Cardiac fibroblast (primary cell): ENCODE data around the gene CALML3.
A peak's percentile ranks its signal among the peaks of the same experiment; 100 is the strongest.

Experiments used
- DNase-seq, 2 donors: peaks; one replicate each; pipeline versions ENCODE4 v3.0.0 to v3.0.0-alpha.2; 2010; ENCODE audit warnings: low read depth in 2 of 2
- H3K4me3 ChIP-seq, 2 donors: replicated peaks in 1 of 2; 1 replicate in 1 of 2; 2 replicates in 1 of 2; pipeline ENCODE4 v1.5.1; 2011; ENCODE audit warnings: low read depth in 2 of 2, low read length in 2 of 2, mild to moderate bottlenecking in 2 of 2, moderate library complexity in 1 of 2
- TF ChIP-seq, protein P1 (sequence below): IDR thresholded peaks from one replicate; pipeline ENCODE4 v1.5.1; 2011; ENCODE audit warnings: low read depth, mild to moderate bottlenecking, low read length, inconsistent platforms

The CALML3 gene

DNA sequence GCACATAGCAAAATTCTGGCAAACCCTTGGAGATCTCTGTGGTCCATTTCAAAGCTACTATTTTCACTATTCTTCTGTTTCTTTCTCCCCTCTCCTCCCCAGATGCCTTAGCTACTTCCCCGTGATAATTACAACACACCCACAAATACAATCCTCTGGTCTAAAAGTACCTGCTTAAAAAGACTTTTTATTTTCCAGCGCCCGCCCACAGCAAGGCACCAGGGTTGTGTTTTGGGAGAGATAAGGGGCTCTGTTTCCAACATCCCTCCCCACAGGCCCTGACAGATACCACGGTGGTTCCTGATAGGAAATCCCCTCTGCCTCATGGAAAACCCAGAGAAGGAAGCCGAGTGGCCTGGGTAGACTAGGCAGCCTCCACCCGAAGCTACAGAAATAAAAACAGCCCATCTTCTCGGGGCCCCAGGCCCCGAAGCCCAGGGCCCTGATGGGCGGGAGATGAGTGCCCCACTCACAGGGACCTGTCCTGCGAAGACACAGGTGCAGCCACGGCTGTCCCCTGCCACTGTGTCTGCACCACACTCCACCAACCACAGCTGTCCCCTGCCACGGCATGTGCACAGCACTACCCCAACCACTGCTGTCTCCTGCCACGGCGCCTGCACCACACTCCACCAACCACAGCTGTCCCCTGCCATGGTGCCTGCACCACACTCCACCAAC lies 45.1 kb upstream of the CALML3 start:
- no peak for DNase-seq
- H3K4me3 ChIP-seq = no peak overlapping the region
- TF ChIP-seq, protein P1, sequence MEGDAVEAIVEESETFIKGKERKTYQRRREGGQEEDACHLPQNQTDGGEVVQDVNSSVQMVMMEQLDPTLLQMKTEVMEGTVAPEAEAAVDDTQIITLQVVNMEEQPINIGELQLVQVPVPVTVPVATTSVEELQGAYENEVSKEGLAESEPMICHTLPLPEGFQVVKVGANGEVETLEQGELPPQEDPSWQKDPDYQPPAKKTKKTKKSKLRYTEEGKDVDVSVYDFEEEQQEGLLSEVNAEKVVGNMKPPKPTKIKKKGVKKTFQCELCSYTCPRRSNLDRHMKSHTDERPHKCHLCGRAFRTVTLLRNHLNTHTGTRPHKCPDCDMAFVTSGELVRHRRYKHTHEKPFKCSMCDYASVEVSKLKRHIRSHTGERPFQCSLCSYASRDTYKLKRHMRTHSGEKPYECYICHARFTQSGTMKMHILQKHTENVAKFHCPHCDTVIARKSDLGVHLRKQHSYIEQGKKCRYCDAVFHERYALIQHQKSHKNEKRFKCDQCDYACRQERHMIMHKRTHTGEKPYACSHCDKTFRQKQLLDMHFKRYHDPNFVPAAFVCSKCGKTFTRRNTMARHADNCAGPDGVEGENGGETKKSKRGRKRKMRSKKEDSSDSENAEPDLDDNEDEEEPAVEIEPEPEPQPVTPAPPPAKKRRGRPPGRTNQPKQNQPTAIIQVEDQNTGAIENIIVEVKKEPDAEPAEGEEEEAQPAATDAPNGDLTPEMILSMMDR = no peak

DNA sequence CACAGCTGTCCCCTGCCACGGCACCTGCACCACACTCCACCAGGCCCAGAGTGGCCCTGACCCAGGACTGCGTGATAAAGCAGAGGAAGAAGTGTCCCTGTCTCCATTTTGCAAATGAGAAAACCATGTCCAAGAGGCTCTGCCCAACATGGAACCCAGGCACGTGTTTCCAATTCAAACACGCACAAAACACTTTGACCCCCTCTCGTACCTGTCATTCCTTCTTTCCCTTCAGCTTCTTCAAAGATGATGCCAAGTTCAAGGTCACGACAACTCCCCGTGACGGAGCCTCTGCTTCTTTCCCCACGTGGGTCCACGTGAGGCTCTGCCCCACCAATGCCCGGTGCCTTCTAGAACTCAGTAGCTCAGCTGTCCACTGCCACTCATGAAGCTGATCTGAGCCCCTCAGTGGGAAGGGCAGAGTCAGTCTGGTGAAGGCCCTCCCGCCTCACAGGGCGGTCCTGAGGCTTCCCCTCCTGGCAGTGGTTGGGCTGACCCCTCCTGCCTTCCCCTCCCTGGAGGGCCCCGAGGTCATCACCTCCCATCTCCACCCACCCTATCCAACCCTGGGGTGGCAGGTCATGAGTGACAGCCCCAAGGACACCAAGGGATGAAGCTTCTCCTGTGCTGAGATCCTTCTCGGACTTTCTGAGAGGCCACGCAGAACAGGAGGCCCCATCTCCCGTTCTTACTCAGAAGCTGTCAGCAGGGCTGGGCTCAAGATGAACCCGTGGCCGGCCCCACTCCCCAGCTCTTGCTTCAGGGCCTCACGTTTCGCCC lies 44.4 kb upstream of the CALML3 start:
- TF ChIP-seq, protein P1 = no peak
- H3K4me3 ChIP-seq = no peak overlapping the region
- DNase-seq = no peak

DNA sequence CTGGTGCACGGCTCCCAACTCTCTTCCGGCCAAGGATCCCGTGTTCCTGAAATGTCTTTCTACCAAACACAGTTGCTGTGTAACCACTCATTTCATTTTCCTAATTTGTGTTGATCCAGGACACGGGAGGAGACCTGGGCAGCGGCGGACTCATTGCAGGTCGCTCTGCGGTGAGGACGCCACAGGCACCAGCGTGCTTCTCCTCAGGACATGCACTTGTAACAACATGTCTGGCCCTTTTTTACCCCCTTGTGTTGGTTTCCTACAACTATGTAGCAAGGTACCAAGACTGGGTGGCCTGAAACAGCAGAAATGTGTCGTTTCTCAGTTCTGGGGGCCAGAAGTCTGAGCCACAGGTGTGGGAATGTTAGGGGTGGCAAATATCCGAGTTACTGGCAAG lies 43.6 kb upstream of the CALML3 start:
- no peak for DNase-seq
- TF ChIP-seq, protein P1 = no peak
- no peak overlapping the region for H3K4me3 ChIP-seq

DNA sequence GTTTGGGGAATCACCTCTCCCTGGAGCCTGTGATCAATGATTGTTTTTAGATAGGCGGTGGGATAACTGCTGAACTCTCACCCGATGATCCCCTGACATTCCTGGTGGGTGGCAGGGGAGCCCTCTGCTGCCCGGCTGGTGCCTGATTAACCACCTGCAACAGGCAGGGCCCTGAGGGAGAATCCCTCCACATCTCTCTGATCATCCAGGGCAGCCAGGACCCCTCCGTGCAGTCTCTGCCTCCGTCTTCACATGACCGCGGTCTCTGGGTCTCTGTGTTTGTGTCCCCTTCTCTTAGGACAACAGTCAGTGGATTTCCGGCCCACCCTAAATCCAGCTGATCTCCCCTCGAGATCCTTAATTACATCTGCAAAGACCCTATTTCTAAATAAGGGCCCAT lies 42.7 kb upstream of the CALML3 start:
- H3K4me3 ChIP-seq = no peak overlapping the region
- TF ChIP-seq, protein P1 = no peak
- DNase-seq = no peak

DNA sequence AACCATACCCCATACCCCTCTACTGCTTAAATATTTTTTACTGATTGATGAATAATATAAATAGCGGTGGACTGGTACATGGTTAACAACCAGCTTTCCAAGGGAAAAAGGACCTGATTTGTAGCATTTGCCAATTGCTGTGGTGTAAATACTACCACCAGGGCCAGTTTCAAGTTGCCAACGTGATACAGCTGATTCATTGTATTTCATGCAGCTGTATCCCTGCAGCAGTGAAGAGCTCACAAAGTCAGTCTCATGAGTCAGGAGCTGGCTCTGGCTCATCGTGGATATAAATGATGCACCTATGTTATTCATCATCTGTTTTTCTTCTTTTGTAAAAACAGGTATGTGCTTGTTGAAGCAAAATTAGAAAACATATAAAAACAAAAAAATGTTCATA lies 40.6 kb upstream of the CALML3 start:
- H3K4me3 ChIP-seq = no peak overlapping the region
- DNase-seq = peak; percentile 7 to 65
- TF ChIP-seq, protein P1 = no peak

DNA sequence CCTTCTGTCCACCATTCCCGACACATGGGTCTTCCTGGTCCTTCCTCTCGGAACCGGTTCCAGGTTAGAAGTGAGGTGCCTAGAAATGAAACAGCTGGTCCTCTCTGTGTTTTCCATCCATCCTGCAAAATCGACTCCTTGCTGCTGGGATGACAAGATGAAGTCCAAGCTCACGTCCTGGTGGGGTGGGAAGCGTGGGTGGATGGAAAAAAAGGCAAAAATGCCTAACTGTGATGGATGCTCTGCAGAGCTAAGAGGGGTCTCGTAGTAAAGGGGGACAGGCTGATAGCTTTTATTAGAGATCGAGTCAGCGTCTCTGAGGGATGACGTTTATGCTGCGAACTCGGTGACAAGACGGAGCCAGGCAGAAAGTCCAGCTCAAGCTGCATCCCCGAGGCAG lies 39.5 kb upstream of the CALML3 start:
- TF ChIP-seq, protein P1 = no peak
- no peak overlapping the region for H3K4me3 ChIP-seq
- DNase-seq = no peak
